Activated CD4-positive, CD25-positive, alpha-beta regulatory T cell (primary cell): ENCODE results near the gene SLC26A11.
"Not testable (repeated sequence)": the region's sequence is repeated elsewhere in the genome, so short reads cannot be mapped to it uniquely, and the experiment has no call there.

Source experiments
- DNase-seq, 4 experiments: peaks; one replicate each; lab custom pipeline; 2025; lab: John Stamatoyannopoulos, UW

SLC26A11 gene

GRCh38 chr17:80195671-80196529, 24.3 kb upstream of the SLC26A11 start:
- peak; percentile 31 to 48 (median 38) for DNase-seq

GRCh38 chr17:80196652-80197051, 23.6 kb upstream of the SLC26A11 start:
- DNase-seq, result no peak

- DNase-seq, result no peak
These were observed 22.0 kb upstream of the SLC26A11 start for GRCh38 chr17:80198144-80198661.

- DNase-seq, result not testable (repeated sequence)
These were observed 20.9 kb upstream of the SLC26A11 start for GRCh38 chr17:80199295-80199694.

- DNase-seq, result no peak
These were observed 18.8 kb upstream of the SLC26A11 start for GRCh38 chr17:80201446-80201845.

GRCh38 chr17:80202197-80202596, 18.0 kb upstream of the SLC26A11 start:
- no peak for DNase-seq

GRCh38 chr17:80203471-80203963, 16.7 kb upstream of the SLC26A11 start:
- DNase-seq, result no peak

GRCh38 chr17:80204626-80205468, 15.4 kb upstream of the SLC26A11 start:
- no peak for DNase-seq

- DNase-seq, result no peak
These were observed 14.4 kb upstream of the SLC26A11 start for GRCh38 chr17:80205811-80206210.

- no peak for DNase-seq
These were observed 12.2 kb upstream of the SLC26A11 start for GRCh38 chr17:80208050-80208449.

- no peak for DNase-seq
These were observed 10.5 kb upstream of the SLC26A11 start for GRCh38 chr17:80209765-80210164.

GRCh38 chr17:80210348-80211108, 9.7 kb upstream of the SLC26A11 start:
- no peak for DNase-seq

- DNase-seq, result no peak
These were observed 8.1 kb upstream of the SLC26A11 start for GRCh38 chr17:80212109-80212508.

GRCh38 chr17:80212511-80212910, 7.7 kb upstream of the SLC26A11 start:
- DNase-seq, result no peak

GRCh38 chr17:80212962-80213642, 7.1 kb upstream of the SLC26A11 start:
- DNase-seq, result no peak

GRCh38 chr17:80213643-80213975, 6.6 kb upstream of the SLC26A11 start:
- DNase-seq, result no peak

GRCh38 chr17:80214012-80214877, 6.0 kb upstream of the SLC26A11 start:
- no peak for DNase-seq

- no peak for DNase-seq
These were observed 5.4 kb upstream of the SLC26A11 start for GRCh38 chr17:80214878-80215210.

- no peak for DNase-seq
These were observed 3.5 kb upstream of the SLC26A11 start for GRCh38 chr17:80216473-80217456.
